AG10803 (cell line): Measurements from ENCODE around the gene PHEX.

Experiments
- DNase-seq: peaks from one replicate; pipeline ENCODE4 v3.0.0; 2010; ENCODE audit warnings: low read depth
- H3K4me3 ChIP-seq: 2 replicates; pipeline ENCODE4 v1.5.1; 2011; ENCODE audit warnings: mild to moderate bottlenecking, low read length, control low read depth
- CTCF ChIP-seq: conservative IDR thresholded peaks from 2 replicates; pipeline ENCODE4 v1.5.1; 2011; ENCODE audit warnings: mild to moderate bottlenecking, low read length, control low read depth, inconsistent platforms

PHEX gene

GRCh38 chrX:22056235-22056634, 24.1 kb downstream of the PHEX start:
- DNase-seq = no peak
- TF ChIP-seq CTCF = no peak
- no peak overlapping the region for H3K4me3 ChIP-seq

GRCh38 chrX:22057667-22058066, 25.5 kb downstream of the PHEX start:
- TF ChIP-seq CTCF = no peak
- no peak for DNase-seq
- H3K4me3 ChIP-seq = no peak overlapping the region

GRCh38 chrX:22059775-22060174, 27.6 kb downstream of the PHEX start:
- no peak overlapping the region for H3K4me3 ChIP-seq
- peak; percentile 8 for DNase-seq
- TF ChIP-seq CTCF = no peak

- peak; percentile 31 for DNase-seq
Observed at GRCh38 chrX:22060415-22061280, 28.5 kb downstream of the PHEX start.

GRCh38 chrX:22063284-22063683, 31.2 kb downstream of the PHEX start:
- TF ChIP-seq CTCF = no peak
- no peak for DNase-seq
- H3K4me3 ChIP-seq = no peak overlapping the region

More at GRCh38 chrX:22060415-22061280, 28.5 kb downstream of the PHEX start:
- no peak for TF ChIP-seq CTCF
- H3K4me3 ChIP-seq = no peak overlapping the region

- TF ChIP-seq CTCF = no peak
- DNase-seq = no peak
- H3K4me3 ChIP-seq = no peak overlapping the region
Observed at GRCh38 chrX:22069586-22069985, 37.5 kb downstream of the PHEX start.

GRCh38 chrX:22073928-22074327, 41.8 kb downstream of the PHEX start:
- no peak overlapping the region for H3K4me3 ChIP-seq
- DNase-seq = no peak
- no peak for TF ChIP-seq CTCF
